Upper lobe of left lung (tissue), 4 donors: Measurements from ENCODE around the gene PGBD4.

ENCODE experiments used
- CTCF ChIP-seq, 6 experiments: fragments of 450-650 bp in 4 of 6; fragments of 200-600 bp in 2 of 6; sonication (generic) in 2 of 6; IDR thresholded peaks; one replicate each; pipeline ENCODE4 v1.5.1; 2016 to 2019; ENCODE audit warnings: antibody characterized with exemption in 6 of 6
- EP300 ChIP-seq, 4 donors: sonication (generic); formaldehyde crosslinking; IDR thresholded peaks; one replicate each; pipeline ENCODE4 v1.5.1; 2017; ENCODE audit warnings: antibody characterized with exemption in 4 of 4, control low read depth in 2 of 4
- POLR2A ChIP-seq, 4 donors: fragments of 450-650 bp; IDR thresholded peaks; one replicate each; pipeline ENCODE4 v1.5.1; 2016 to 2017; ENCODE audit warnings: antibody characterized with exemption in 4 of 4, mild to moderate bottlenecking in 2 of 4

- TF ChIP-seq POLR2A (IDR thresholded peaks at IDR 0.05) (no peak), CTCF (IDR thresholded peaks at IDR 0.05) (no peak), EP300 (IDR thresholded peaks at IDR 0.05) (no peak)
Observed at GRCh38 chr15:34076785-34077184, 25.1 kb upstream of the PGBD4 start.
